ENCODE data around the gene MTERF4. TPM values are rescaled to one million over a fixed set of nuclear protein-coding genes. Genes with fewer than 3 reads are reported as not detected.

Gene MTERF4
- total RNA-seq, 1 donor from 2014 or later = 21.5 TPM

DNA sequence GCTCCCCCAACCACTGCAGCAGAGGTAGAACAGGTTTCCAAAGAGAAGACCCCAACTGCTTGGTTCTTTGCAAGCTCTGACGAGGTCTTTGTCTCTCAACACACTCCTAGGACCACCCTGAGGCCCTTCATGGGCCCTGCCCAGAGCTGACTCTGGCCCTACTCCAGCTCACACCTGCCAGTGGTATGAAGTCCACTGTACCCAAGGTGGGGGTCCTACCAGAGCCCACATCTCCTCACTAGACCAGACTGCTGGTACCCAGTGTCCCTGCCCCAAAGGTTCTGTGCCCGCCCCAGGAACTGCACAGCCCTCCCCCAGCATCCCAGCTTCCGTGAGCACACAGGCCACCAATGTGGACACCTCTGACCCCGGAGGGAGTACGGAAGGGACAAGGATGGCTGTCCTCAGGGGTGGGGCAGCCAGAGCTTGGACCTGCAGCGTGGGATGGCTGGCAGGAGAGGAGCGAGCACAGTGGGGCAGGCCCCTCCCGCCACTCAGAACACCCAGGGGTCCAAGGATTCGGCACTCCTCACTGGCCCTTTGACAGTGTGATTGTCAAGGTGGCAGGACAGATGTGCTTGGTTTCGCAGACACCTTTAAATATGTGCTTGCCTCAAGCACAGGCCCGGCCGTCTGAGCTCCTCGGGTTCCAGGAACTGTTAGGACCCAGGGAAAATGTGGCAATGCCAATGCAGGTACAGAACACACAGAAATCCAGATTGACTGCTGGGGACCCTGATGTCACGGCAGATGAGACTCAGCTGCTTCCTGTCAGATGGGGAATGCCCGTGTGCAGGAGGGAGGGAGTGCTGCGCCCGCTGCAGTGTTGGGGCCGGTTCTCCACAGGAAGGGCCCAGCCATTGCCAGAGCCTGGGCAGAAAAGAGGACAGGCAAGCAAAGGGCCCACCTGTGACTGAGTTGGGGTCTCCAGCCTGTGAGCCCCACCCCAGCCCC is 51.2 kb downstream of the MTERF4 start:
- peaks cover 28% of the 10 kb centered on the region for H3K27me3 Mint-ChIP-seq (ENCODE audit: low read depth)

DNA sequence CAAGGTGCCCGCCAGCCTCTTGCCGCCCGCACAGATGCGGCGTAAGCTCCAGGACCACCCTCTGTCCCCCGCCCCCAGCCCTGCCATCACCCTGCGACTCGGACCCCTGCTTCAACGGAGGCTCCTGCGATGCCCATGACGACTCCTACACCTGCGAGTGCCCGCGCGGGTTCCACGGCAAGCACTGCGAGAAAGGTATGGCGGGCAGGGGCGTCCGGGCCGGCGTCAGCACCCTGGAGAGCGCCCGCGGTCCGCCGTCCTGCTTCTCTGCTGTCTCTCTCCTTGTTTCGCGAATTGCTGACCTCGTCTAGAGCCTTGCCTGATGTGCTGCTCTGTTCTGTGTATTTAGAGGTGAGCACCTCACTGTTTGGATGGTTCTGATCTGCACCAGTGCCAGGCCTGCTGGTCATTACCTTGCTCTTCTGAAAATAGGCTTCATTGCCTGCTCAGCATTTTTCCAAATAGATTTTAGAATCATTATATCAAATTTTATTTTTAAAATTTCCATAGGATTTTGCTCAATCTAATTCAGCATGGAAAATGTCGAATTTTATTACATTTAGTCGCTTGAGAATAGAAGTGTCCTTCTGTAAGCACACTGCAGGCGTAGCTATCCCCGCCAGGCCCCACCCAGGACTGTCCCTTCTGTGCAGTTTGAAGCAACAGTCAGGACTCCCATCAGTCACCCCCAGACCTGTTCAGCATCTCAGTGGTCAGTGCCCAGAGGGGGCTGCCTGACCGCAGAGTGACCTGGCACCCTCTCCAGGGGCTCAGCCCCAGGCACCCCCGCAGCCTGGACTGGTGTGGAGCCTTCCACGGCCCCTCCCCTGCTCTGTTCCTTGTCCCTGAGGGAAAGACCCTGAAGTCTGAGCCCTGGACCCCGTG is 52.1 kb downstream of the MTERF4 start:
- H3K36me3 Mint-ChIP-seq (ENCODE audit: low read depth) = peaks cover 3% of the 10 kb centered on the region
- H3K27me3 Mint-ChIP-seq (ENCODE audit: low read depth) = peaks cover 26% of the 10 kb centered on the region
- no peak overlapping the region for H3K4me3 Mint-ChIP-seq (ENCODE audit: unreplicated experiment)
- H3K9me3 Mint-ChIP-seq (ENCODE audit: low read depth) = peaks cover 15% of the 10 kb centered on the region
- H3K4me1 Mint-ChIP-seq (ENCODE audit: low read depth) = no peaks in the 10 kb centered on the region
- peak; percentile 92 for DNase-seq (ENCODE audit: low spot score)
- TF ChIP-seq, protein P1, sequence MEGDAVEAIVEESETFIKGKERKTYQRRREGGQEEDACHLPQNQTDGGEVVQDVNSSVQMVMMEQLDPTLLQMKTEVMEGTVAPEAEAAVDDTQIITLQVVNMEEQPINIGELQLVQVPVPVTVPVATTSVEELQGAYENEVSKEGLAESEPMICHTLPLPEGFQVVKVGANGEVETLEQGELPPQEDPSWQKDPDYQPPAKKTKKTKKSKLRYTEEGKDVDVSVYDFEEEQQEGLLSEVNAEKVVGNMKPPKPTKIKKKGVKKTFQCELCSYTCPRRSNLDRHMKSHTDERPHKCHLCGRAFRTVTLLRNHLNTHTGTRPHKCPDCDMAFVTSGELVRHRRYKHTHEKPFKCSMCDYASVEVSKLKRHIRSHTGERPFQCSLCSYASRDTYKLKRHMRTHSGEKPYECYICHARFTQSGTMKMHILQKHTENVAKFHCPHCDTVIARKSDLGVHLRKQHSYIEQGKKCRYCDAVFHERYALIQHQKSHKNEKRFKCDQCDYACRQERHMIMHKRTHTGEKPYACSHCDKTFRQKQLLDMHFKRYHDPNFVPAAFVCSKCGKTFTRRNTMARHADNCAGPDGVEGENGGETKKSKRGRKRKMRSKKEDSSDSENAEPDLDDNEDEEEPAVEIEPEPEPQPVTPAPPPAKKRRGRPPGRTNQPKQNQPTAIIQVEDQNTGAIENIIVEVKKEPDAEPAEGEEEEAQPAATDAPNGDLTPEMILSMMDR (IDR thresholded peaks at IDR 0.05) = no peak
- no peak overlapping the region for H3K27ac Mint-ChIP-seq (ENCODE audit: unreplicated experiment)

More for the DNA sequence above, 51.2 kb downstream of the MTERF4 start:
- peaks cover 6% of the 10 kb centered on the region for H3K9me3 Mint-ChIP-seq (ENCODE audit: low read depth)
- peaks cover under 1% of the 10 kb centered on the region for H3K36me3 Mint-ChIP-seq (ENCODE audit: low read depth)
- TF ChIP-seq, protein P1 (IDR thresholded peaks at IDR 0.05) = no peak
- H3K4me1 Mint-ChIP-seq (ENCODE audit: low read depth) = no peaks in the 10 kb centered on the region
- no peak overlapping the region for H3K27ac Mint-ChIP-seq (ENCODE audit: unreplicated experiment)
- H3K4me3 Mint-ChIP-seq (ENCODE audit: unreplicated experiment) = no peak overlapping the region
- no peak for DNase-seq (ENCODE audit: low spot score)

DNA sequence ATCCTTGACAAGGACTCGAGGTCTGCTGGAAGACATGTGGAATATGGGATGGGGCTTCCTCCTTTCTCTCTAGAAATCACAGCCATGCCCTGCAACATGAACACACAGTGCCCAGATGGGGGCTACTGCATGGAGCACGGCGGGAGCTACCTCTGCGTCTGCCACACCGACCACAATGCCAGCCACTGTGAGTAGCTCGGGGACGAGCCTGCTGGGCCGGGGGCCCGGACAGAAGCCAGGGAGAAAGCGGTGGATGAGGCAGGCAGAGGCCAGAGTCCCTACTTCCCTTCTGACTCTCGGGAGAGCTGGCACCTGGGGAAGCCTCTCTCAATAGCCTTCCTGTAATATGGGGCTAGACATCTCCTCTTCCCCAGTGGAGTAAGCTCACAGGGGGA is 53.1 kb downstream of the MTERF4 start:
- peaks cover 17% of the 10 kb centered on the region for H3K9me3 Mint-ChIP-seq (ENCODE audit: low read depth)
- H3K27me3 Mint-ChIP-seq (ENCODE audit: low read depth) = peaks cover 22% of the 10 kb centered on the region
- no peaks in the 10 kb centered on the region for H3K4me1 Mint-ChIP-seq (ENCODE audit: low read depth)
- peaks cover 3% of the 10 kb centered on the region for H3K36me3 Mint-ChIP-seq (ENCODE audit: low read depth)
- no peak overlapping the region for H3K4me3 Mint-ChIP-seq (ENCODE audit: unreplicated experiment)
- no peak for DNase-seq (ENCODE audit: low spot score)
- H3K27ac Mint-ChIP-seq (ENCODE audit: unreplicated experiment) = no peak overlapping the region
- TF ChIP-seq, protein P1 (IDR thresholded peaks at IDR 0.05) = no peak

DNA sequence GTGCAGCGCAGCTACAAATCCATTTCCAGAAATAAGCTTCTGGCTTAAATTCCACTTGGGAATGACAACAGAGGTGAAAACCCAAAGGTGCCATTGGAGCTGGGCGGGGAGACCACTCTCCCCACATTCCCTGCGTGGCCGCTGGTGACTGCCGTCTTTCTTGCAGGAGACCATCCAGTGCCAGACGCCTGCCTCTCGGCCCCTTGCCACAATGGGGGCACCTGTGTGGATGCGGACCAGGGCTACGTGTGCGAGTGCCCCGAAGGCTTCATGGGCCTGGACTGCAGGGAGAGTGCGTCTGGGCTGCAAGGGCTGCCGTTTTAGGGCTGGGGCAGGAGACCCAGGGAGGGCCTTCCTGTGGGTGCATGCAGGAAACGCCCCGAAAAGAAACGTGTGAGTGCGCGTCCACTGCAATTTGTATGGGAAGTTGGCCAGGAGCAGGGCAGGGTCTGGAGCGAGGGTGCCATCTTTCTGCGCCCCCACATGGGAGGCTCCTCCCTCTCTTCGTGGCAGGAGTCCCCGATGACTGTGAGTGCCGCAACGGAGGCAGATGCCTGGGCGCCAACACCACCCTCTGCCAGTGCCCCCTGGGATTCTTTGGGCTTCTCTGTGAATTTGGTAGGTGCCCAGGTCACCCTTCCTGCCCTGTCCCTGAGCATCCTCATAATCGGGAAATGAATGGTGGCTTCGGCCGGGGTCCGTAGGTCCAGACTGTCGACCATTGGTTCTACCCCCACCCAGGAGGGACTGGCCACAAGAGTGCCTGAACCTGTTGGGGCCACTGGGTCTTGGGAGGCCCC is 53.7 kb downstream of the MTERF4 start:
- DNase-seq (ENCODE audit: low spot score) = no peak
- H3K27me3 Mint-ChIP-seq (ENCODE audit: low read depth) = peaks cover 21% of the 10 kb centered on the region
- no peak overlapping the region for H3K27ac Mint-ChIP-seq (ENCODE audit: unreplicated experiment)
- peaks cover 17% of the 10 kb centered on the region for H3K9me3 Mint-ChIP-seq (ENCODE audit: low read depth)
- TF ChIP-seq, protein P1 (IDR thresholded peaks at IDR 0.05) = no peak
- no peaks in the 10 kb centered on the region for H3K4me1 Mint-ChIP-seq (ENCODE audit: low read depth)
- H3K36me3 Mint-ChIP-seq (ENCODE audit: low read depth) = peaks cover 3% of the 10 kb centered on the region
- H3K4me3 Mint-ChIP-seq (ENCODE audit: unreplicated experiment) = no peak overlapping the region
